Mononuclear cell (primary cell): ENCODE results near the gene EPN2. TPM values are rescaled to one million over a fixed set of nuclear protein-coding genes. Genes with fewer than 3 reads are reported as not detected.

Source experiments
- H3K27me3 ChIP-seq: 2 replicates; pipeline ENCODE4 v1.6.0; 2011; ENCODE audit warnings: low read length, control low read depth; ENCODE audit not compliant: insufficient read depth
- H3K4me1 ChIP-seq: 2 replicates; pipeline ENCODE4 v1.5.1; 2011; ENCODE audit warnings: mild to moderate bottlenecking, low read length, control low read depth; ENCODE audit not compliant: insufficient read depth
- H3K4me3 ChIP-seq: 2 replicates; pipeline ENCODE4 v1.5.1; 2011; ENCODE audit warnings: mild to moderate bottlenecking, low read length, moderate library complexity
- H3K9me3 ChIP-seq: 2 replicates; pipeline ENCODE4 v1.5.1; 2011; ENCODE audit warnings: low read depth, mild to moderate bottlenecking, control low read depth, low read length
- total RNA-seq: library from RNA; depleted of rRNA; stranded (reverse); fragments of >200 nt; gene quantifications from one replicate; pipeline ENCODE4 v1.2.3, GENCODE V29; 2012

Gene EPN2
- total RNA-seq, 1 donor, result 8.4 TPM

GRCh38 chr17:19290066-19290705, 53.0 kb downstream of the EPN2 start:
- Histone ChIP-seq H3K27me3 (peaks cover 4% of the 10 kb centered on the region), H3K4me3 (no peak overlapping the region), H3K4me1 (peaks cover 9% of the 10 kb centered on the region), H3K9me3 (no peaks in the 10 kb centered on the region)

- Histone ChIP-seq H3K4me3 (no peak overlapping the region), H3K4me1 (peaks cover 11% of the 10 kb centered on the region), H3K27me3 (peaks cover 6% of the 10 kb centered on the region), H3K9me3 (no peaks in the 10 kb centered on the region)
Observed at GRCh38 chr17:19291646-19292376, 54.6 kb downstream of the EPN2 start.

- H3K4me3 ChIP-seq, result no peak overlapping the region
- H3K9me3 ChIP-seq, result no peaks in the 10 kb centered on the region
- H3K4me1 ChIP-seq, result peaks cover 11% of the 10 kb centered on the region
- peaks cover 6% of the 10 kb centered on the region for H3K27me3 ChIP-seq
Observed at GRCh38 chr17:19292377-19292711, 55.2 kb downstream of the EPN2 start.

GRCh38 chr17:19294443-19294842, 57.3 kb downstream of the EPN2 start:
- H3K9me3 ChIP-seq, result no peaks in the 10 kb centered on the region
- H3K27me3 ChIP-seq, result peaks cover 16% of the 10 kb centered on the region
- H3K4me3 ChIP-seq, result no peak overlapping the region
- H3K4me1 ChIP-seq, result peaks cover 11% of the 10 kb centered on the region

GRCh38 chr17:19295473-19296135, 58.4 kb downstream of the EPN2 start:
- Histone ChIP-seq H3K4me1 (peaks cover 4% of the 10 kb centered on the region), H3K4me3 (no peak overlapping the region), H3K27me3 (peaks cover 21% of the 10 kb centered on the region), H3K9me3 (no peaks in the 10 kb centered on the region)

- H3K4me1 ChIP-seq, result peaks cover 4% of the 10 kb centered on the region
- no peak overlapping the region for H3K4me3 ChIP-seq
- H3K27me3 ChIP-seq, result peaks cover 35% of the 10 kb centered on the region
- no peaks in the 10 kb centered on the region for H3K9me3 ChIP-seq
Observed at GRCh38 chr17:19296786-19297778, 59.9 kb downstream of the EPN2 start.

GRCh38 chr17:19298569-19299213, 61.5 kb downstream of the EPN2 start:
- H3K9me3 ChIP-seq, result no peaks in the 10 kb centered on the region
- H3K4me1 ChIP-seq, result peaks cover 17% of the 10 kb centered on the region
- H3K4me3 ChIP-seq, result no peak overlapping the region
- peaks cover 36% of the 10 kb centered on the region for H3K27me3 ChIP-seq

- Histone ChIP-seq H3K9me3 (no peaks in the 10 kb centered on the region), H3K4me3 (no peak overlapping the region), H3K4me1 (peaks cover 23% of the 10 kb centered on the region), H3K27me3 (peaks cover 36% of the 10 kb centered on the region)
Observed at GRCh38 chr17:19299214-19299747, 62.1 kb downstream of the EPN2 start.

GRCh38 chr17:19299866-19300265, 62.7 kb downstream of the EPN2 start:
- Histone ChIP-seq H3K4me3 (no peak overlapping the region), H3K27me3 (peaks cover 36% of the 10 kb centered on the region), H3K9me3 (no peaks in the 10 kb centered on the region), H3K4me1 (peaks cover 29% of the 10 kb centered on the region)

- Histone ChIP-seq H3K27me3 (peaks cover 43% of the 10 kb centered on the region), H3K4me3 (no peak overlapping the region), H3K9me3 (no peaks in the 10 kb centered on the region), H3K4me1 (peaks cover 41% of the 10 kb centered on the region)
Observed at GRCh38 chr17:19301274-19301951, 64.2 kb downstream of the EPN2 start.

- Histone ChIP-seq H3K4me1 (peaks cover 46% of the 10 kb centered on the region), H3K27me3 (peaks cover 45% of the 10 kb centered on the region), H3K4me3 (no peak overlapping the region), H3K9me3 (no peaks in the 10 kb centered on the region)
Observed at GRCh38 chr17:19301973-19302372, 64.8 kb downstream of the EPN2 start.

GRCh38 chr17:19302791-19303331, 65.7 kb downstream of the EPN2 start:
- H3K4me1 ChIP-seq, result peaks cover 49% of the 10 kb centered on the region

GRCh38 chr17:19303367-19303776, 66.2 kb downstream of the EPN2 start:
- Histone ChIP-seq H3K9me3 (no peaks in the 10 kb centered on the region), H3K4me1 (peaks cover 49% of the 10 kb centered on the region), H3K27me3 (peaks cover 53% of the 10 kb centered on the region), H3K4me3 (no peak overlapping the region)

More at GRCh38 chr17:19302791-19303331, 65.7 kb downstream of the EPN2 start:
- Histone ChIP-seq H3K27me3 (peaks cover 51% of the 10 kb centered on the region), H3K4me3 (no peak overlapping the region), H3K9me3 (no peaks in the 10 kb centered on the region)
